ENCODE data around the gene GHR.

DNA sequence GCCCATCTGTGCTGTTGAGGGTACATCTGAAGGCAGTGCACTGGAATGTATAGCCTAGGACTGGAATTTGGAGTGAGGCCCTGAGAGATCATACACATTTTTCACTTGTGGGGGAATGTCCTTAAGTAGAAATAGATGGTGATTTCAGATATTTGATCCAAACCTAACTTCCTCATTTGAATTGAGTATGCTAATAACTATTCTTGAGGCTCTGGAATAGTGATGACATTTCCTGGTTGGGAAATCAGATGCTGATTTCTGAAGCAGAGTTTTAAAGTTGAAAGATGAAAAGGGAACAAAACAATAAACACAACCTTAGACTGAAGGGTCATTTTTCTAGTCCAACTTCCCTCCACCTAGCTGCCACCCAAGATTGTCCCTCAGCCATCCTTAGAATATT lies 170.4 kb downstream of the GHR start:
- TF ChIP-seq POLR2A (IDR thresholded peaks at IDR 0.05) = no peak
- TF ChIP-seq, protein P1, sequence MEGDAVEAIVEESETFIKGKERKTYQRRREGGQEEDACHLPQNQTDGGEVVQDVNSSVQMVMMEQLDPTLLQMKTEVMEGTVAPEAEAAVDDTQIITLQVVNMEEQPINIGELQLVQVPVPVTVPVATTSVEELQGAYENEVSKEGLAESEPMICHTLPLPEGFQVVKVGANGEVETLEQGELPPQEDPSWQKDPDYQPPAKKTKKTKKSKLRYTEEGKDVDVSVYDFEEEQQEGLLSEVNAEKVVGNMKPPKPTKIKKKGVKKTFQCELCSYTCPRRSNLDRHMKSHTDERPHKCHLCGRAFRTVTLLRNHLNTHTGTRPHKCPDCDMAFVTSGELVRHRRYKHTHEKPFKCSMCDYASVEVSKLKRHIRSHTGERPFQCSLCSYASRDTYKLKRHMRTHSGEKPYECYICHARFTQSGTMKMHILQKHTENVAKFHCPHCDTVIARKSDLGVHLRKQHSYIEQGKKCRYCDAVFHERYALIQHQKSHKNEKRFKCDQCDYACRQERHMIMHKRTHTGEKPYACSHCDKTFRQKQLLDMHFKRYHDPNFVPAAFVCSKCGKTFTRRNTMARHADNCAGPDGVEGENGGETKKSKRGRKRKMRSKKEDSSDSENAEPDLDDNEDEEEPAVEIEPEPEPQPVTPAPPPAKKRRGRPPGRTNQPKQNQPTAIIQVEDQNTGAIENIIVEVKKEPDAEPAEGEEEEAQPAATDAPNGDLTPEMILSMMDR (IDR thresholded peaks at IDR 0.05) = no peak
